Spleen (tissue), 11 donors: ENCODE results near the gene CASP6. TPM values are rescaled to one million over a fixed set of nuclear protein-coding genes. Genes with fewer than 3 reads are reported as not detected.

Experiments used
- DNase-seq: peaks from one replicate; pipeline ENCODE4 v3.0.0-alpha.2; 2020
- H3K27ac ChIP-seq, 8 donors: fragments of 200-600 bp; sonication (generic) in 7 of 8; 1 replicate in 4 of 8; 2 replicates in 4 of 8; pipeline versions ENCODE4 v1.5.0 to v1.8.0; 2016 to 2021; ENCODE audit warnings: inconsistent platforms in 4 of 8, mild to moderate bottlenecking in 4 of 8, moderate library complexity in 1 of 8
- H3K27me3 ChIP-seq, 7 donors: fragments of 200-600 bp; sonication (generic) in 6 of 7; replicated peaks in 1 of 7; 1 replicate in 4 of 7; 2 replicates in 3 of 7; pipeline versions ENCODE4 v1.5.0 to v1.8.0; 2016 to 2021; ENCODE audit warnings: inconsistent platforms in 3 of 7, mild to moderate bottlenecking in 1 of 7
- H3K36me3 ChIP-seq, 6 donors: fragments of 200-600 bp; sonication (generic) in 5 of 6; 1 replicate in 4 of 6; 2 replicates in 2 of 6; pipeline versions ENCODE4 v1.5.0 to v1.8.0; 2016 to 2021; ENCODE audit warnings: inconsistent platforms in 2 of 6
- H3K4me1 ChIP-seq, 6 donors: fragments of 200-600 bp; sonication (generic) in 5 of 6; 1 replicate in 3 of 6; 2 replicates in 3 of 6; pipeline versions ENCODE4 v1.5.0 to v1.8.0; 2016 to 2021; ENCODE audit warnings: inconsistent platforms in 3 of 6
- H3K4me3 ChIP-seq, 8 donors: fragments of 200-600 bp; sonication (generic) in 7 of 8; 1 replicate in 4 of 8; 2 replicates in 4 of 8; pipeline versions ENCODE4 v1.5.0 to v1.8.0; 2016 to 2021; ENCODE audit warnings: inconsistent platforms in 4 of 8, mild to moderate bottlenecking in 4 of 8, moderate library complexity in 2 of 8
- H3K9me3 ChIP-seq, 8 donors: fragments of 200-600 bp; sonication (generic) in 7 of 8; 1 replicate in 4 of 8; 2 replicates in 4 of 8; pipeline versions ENCODE4 v1.5.0 to v1.8.0; 2016 to 2021; ENCODE audit warnings: inconsistent platforms in 4 of 8
- CTCF ChIP-seq, 11 experiments: fragments of 200-600 bp in 7 of 11; fragments of 450-650 bp in 4 of 11; sonication (generic) in 4 of 11; IDR thresholded peaks in 8 of 11; conservative IDR thresholded peaks in 3 of 11; 1 replicate in 7 of 11; 2 replicates in 4 of 11; pipeline versions ENCODE4 v1.4.0 to v1.8.0; 2016 to 2021; ENCODE audit warnings: antibody characterized with exemption in 11 of 11, inconsistent platforms in 4 of 11, mild to moderate bottlenecking in 1 of 11
- POLR2A ChIP-seq, 3 donors: fragments of 450-650 bp; IDR thresholded peaks; one replicate each; pipeline ENCODE4 v1.5.1; 2017; ENCODE audit warnings: antibody characterized with exemption in 3 of 3, mild to moderate bottlenecking in 1 of 3
- POLR2AphosphoS5 ChIP-seq, 3 donors: sonication (generic); formaldehyde crosslinking; IDR thresholded peaks; one replicate each; pipeline ENCODE4 v1.5.1; 2017; ENCODE audit warnings: antibody characterized with exemption in 3 of 3
- WGBS, 5 donors: extraction: QIAGEN DNeasy Blood & Tissue Kit in 3 of 5; methylation state at CpG; one replicate each; pipeline versions ENCODE4 v1.1.5 to v1.1.7; 2013 to 2018; 5-methylcytosine and 5-hydroxymethylcytosine counted together
- intact Hi-C: fragments of 100-400 bp; cut with DNase I; formaldehyde crosslinking; loops from one replicate; pipeline ENCODE4 v1.15.0; 2023; ENCODE audit warnings: low total_unique reads
- polyA plus RNA-seq, 3 donors: library from polyadenylated mRNA; stranded (reverse); fragments of 200-250 nt; gene quantifications; one replicate each; pipeline ENCODE4 v1.2.1, GENCODE V29; 2013
- total RNA-seq, 7 donors: library from RNA; depleted of rRNA in 3 of 7; stranded (reverse); fragments of >200 nt in 3 of 7; fragmentation: NEBNext Ultra II Directional in 4 of 7; extraction: Animal tissue kit (Norgen Biotek cat#: 25700) in 4 of 7; gene quantifications; one replicate each; pipeline versions ENCODE4 v1.1.0 to v1.2.1, GENCODE V29; 2016 to 2021
- donor health status: healthy with polysubstance abuse.
- donor health status: DM: no; HTN: no; CAD: no; lungs with moderate emphysema.
- donor health status: DM: no; HTN: no; CAD: no.
- donor health status: Bipolar disorder and iron deficiency.
- donor health status: healthy.
- donor health status: DM: no; HTN: no; CAD: no.
- donor health status: DM: yes; HTN: yes; CAD: no.

The CASP6 gene
- total and polyA plus RNA-seq, 10 donors = 7.7 to 34.5 (median 14.6) TPM

GRCh38 chr4:109721033-109721432 lies 17.8 kb upstream of the CASP6 start:
- Histone ChIP-seq H3K36me3 (peaks cover 0 to 17% (median 6%) of the 10 kb centered on the region in 6 donors), H3K4me3 (no peak overlapping the region), H3K27me3 (no peaks in the 10 kb centered on the region), H3K27ac (no peak overlapping the region), H3K4me1 (peaks cover 0 to 8% (median 0%) of the 10 kb centered on the region in 6 donors), H3K9me3 (no peaks in the 10 kb centered on the region)
- 97 to 99% (median 98%) methylated on average over 7 of the region's 7 CpGs for WGBS, 5 donors
- TF ChIP-seq POLR2AphosphoS5 (IDR thresholded peaks at IDR 0.05) (no peak), CTCF (IDR thresholded peaks at IDR 0.05 in 8 of 11, conservative IDR thresholded peaks at IDR 0.05 in 3 of 11) (no peak), POLR2A (IDR thresholded peaks at IDR 0.05) (no peak)
- intact Hi-C loops = no loop called here
- no peak for DNase-seq

GRCh38 chr4:109719604-109720003 lies 16.4 kb upstream of the CASP6 start:
- TF ChIP-seq POLR2AphosphoS5 (IDR thresholded peaks at IDR 0.05) = no peak
- no peak for TF ChIP-seq POLR2A (IDR thresholded peaks at IDR 0.05)
- no peak for TF ChIP-seq CTCF (IDR thresholded peaks at IDR 0.05 in 8 of 11, conservative IDR thresholded peaks at IDR 0.05 in 3 of 11)
- 94 to 99% (median 95%) methylated on average over 4 of the region's 4 CpGs for WGBS, 5 donors
- no peaks in the 10 kb centered on the region for H3K27me3 ChIP-seq
- no peak overlapping the region for H3K4me3 ChIP-seq
- intact Hi-C loops = no loop called here
- no peak for DNase-seq
- H3K27ac ChIP-seq = no peak overlapping the region
- peaks cover 0 to 30% (median 7%) of the 10 kb centered on the region in 6 donors for H3K36me3 ChIP-seq
- H3K4me1 ChIP-seq = peaks cover 0 to 8% (median 0%) of the 10 kb centered on the region in 6 donors
- no peaks in the 10 kb centered on the region for H3K9me3 ChIP-seq

- WGBS, 5 donors = 92 to 100% (median 96%) methylated on average over 1 of the region's 1 CpG
- TF ChIP-seq POLR2AphosphoS5 (IDR thresholded peaks at IDR 0.05) (no peak), CTCF (IDR thresholded peaks at IDR 0.05 in 8 of 11, conservative IDR thresholded peaks at IDR 0.05 in 3 of 11) (no peak), POLR2A (IDR thresholded peaks at IDR 0.05) (no peak)
Observed at GRCh38 chr4:109718759-109719158, 15.5 kb upstream of the CASP6 start.

GRCh38 chr4:109713500-109713899 lies 10.3 kb upstream of the CASP6 start:
- intact Hi-C loops = no loop called here

More at GRCh38 chr4:109718759-109719158, 15.5 kb upstream of the CASP6 start:
- peaks cover 0 to 38% (median 11%) of the 10 kb centered on the region in 6 donors for H3K36me3 ChIP-seq
- peaks cover 0 to 8% (median 0%) of the 10 kb centered on the region in 6 donors for H3K4me1 ChIP-seq
- H3K27me3 ChIP-seq = no peaks in the 10 kb centered on the region
- no peaks in the 10 kb centered on the region for H3K9me3 ChIP-seq
- no peak overlapping the region for H3K4me3 ChIP-seq
- no peak overlapping the region for H3K27ac ChIP-seq
- no peak for DNase-seq
- intact Hi-C loops = no loop called here

More at GRCh38 chr4:109713500-109713899, 10.3 kb upstream of the CASP6 start:
- Histone ChIP-seq H3K9me3 (no peaks in the 10 kb centered on the region), H3K4me1 (no peaks in the 10 kb centered on the region), H3K27me3 (no peaks in the 10 kb centered on the region), H3K36me3 (peaks cover 0 to 59% (median 13%) of the 10 kb centered on the region in 6 donors), H3K27ac (no peak overlapping the region), H3K4me3 (no peak overlapping the region)
- TF ChIP-seq CTCF (IDR thresholded peaks at IDR 0.05 in 8 of 11, conservative IDR thresholded peaks at IDR 0.05 in 3 of 11) (no peak), POLR2A (IDR thresholded peaks at IDR 0.05) (no peak), POLR2AphosphoS5 (IDR thresholded peaks at IDR 0.05) (no peak)
- DNase-seq = no peak
- WGBS, 5 donors = 89 to 98% (median 91%) methylated on average over 3 of the region's 3 CpGs
